Natural killer cell treated with Interleukin-12 subunit alpha and Interleukin-12 subunit beta and Interleukin-15 and Interleukin-18, amount 100 ng/mL, for 72 hours (primary cell): Measurements from ENCODE around the gene MGMT. TPM values are rescaled to one million over a fixed set of nuclear protein-coding genes. Genes with fewer than 3 reads are reported as not detected.

Experiments used
- ATAC-seq, 2 donors: fragments of 150-1000 bp; cut with Tn5 transposase in 1 of 2; sonication (Bioruptor Pico), chemical (Tn5 transposase) in 1 of 2; 2 replicates each; pipeline ENCODE4 v1.10.0; 2021
- DNase-seq: peaks from one replicate; pipeline ENCODE4 v3.0.0; 2022; ENCODE audit warnings: low spot score
- H3K27ac Mint-ChIP-seq, 2 donors: 1 replicate in 1 of 2; 2 replicates in 1 of 2; pipeline ENCODE4 v1.8.0; 2022; ENCODE audit warnings: mixed read lengths in 2 of 2, mild to moderate bottlenecking in 1 of 2, moderate library complexity in 1 of 2
- H3K27me3 Mint-ChIP-seq, 2 donors: 1 replicate in 1 of 2; 2 replicates in 1 of 2; pipeline ENCODE4 v1.8.0; 2022; ENCODE audit warnings: mixed read lengths in 2 of 2
- H3K36me3 Mint-ChIP-seq: one replicate; pipeline ENCODE4 v1.8.0; 2022; ENCODE audit warnings: mixed read lengths
- H3K4me1 Mint-ChIP-seq, 2 donors: 1 replicate in 1 of 2; 2 replicates in 1 of 2; pipeline ENCODE4 v1.8.0; 2022; ENCODE audit warnings: low read depth in 2 of 2, mixed read lengths in 2 of 2, mild to moderate bottlenecking in 1 of 2
- H3K4me3 Mint-ChIP-seq: one replicate; pipeline ENCODE4 v1.8.0; 2022; ENCODE audit warnings: mixed read lengths
- H3K9me3 Mint-ChIP-seq: 2 replicates; pipeline ENCODE4 v1.8.0; 2022; ENCODE audit warnings: mixed read lengths
- total RNA-seq, 2 donors: library from RNA; stranded (reverse); gene quantifications; one replicate each; pipeline ENCODE4 v1.2.3, GENCODE V29; 2022

The MGMT gene
- total RNA-seq, 2 donors from 2014 or later, result 14.3 to 23.6 TPM

DNA sequence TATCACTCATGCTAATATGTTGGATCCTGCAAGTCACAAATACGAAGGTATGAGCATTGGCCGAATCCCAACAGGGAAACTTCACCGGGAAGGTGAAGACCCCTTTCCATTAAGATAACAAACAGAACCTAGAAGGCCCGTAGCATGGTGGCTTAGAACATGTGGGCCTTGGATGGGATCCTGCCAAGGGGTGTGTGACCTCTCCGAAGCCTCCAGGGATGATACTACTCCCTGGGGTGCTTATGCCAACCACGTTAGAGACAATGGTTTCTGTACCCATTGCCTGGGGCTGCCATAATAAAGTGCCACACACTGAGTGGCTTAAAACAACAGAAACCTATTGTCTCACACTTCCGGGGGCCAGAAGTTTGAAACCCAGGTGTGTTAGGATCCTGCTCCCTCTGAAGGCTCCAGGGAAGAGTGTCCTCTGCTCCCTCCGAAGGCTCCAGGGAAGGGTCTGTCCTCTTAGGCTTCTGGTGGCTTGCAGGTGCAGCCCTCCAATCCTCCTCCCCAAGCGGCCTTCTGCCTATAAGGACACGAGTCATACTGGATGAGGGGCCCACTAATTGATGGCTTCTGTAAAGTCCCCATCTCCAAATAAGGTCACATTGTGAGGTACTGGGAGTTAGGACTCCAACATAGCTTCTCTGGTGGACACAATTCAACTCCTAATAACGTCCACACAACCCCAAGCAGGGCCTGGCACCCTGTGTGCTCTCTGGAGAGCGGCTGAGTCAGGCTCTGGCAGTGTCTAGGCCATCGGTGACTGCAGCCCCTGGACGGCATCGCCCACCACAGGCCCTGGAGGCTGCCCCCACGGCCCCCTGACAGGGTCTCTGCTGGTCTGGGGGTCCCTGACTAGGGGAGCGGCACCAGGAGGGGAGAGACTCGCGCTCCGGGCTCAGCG lies 992 bp upstream of the MGMT start:
- Mint-ChIP-seq H3K27ac (no peak overlapping the region), H3K4me1 (peaks cover 7 to 9% of the 10 kb centered on the region in 2 donors), H3K4me3 (peak overlapping the region; percentile 58), H3K36me3 (no peaks in the 10 kb centered on the region), H3K9me3 (no peaks in the 10 kb centered on the region), H3K27me3 (peaks cover 0 to 3% of the 10 kb centered on the region in 2 donors)
- ATAC-seq, result no peak
- no peak for DNase-seq

DNA sequence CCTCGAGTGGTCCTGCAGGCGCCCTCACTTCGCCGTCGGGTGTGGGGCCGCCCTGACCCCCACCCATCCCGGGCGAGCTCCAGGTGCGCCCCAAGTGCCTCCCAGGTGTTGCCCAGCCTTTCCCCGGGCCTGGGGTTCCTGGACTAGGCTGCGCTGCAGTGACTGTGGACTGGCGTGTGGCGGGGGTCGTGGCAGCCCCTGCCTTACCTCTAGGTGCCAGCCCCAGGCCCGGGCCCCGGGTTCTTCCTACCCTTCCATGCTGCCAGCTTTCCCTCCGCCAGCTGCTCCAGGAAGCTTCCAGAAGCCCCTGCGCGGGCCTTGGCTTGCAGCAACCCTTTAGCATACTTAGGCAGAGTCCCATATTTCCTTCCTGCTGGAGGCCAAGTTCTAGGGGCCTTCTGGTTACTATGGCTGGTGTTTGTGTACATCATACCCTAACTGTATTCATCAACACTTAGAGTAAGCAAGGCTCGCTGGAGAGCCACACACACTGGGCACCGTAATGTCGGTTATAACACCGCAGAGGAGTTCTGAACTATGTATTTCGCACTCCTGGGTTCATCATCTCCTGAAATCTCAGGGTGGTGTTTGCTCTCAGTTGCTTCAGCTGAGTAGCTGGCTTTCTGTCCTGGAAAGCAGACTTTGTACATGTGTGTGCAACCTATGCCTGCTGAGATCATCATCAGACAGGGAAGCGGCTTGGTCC lies 471 bp downstream of the MGMT start:
- H3K4me1 Mint-ChIP-seq, result peaks cover 7 to 10% of the 10 kb centered on the region in 2 donors
- peak overlapping the region; percentile 78 for H3K4me3 Mint-ChIP-seq
- DNase-seq (no peak), ATAC-seq (no peak)
- H3K9me3 Mint-ChIP-seq, result no peaks in the 10 kb centered on the region
- H3K27ac Mint-ChIP-seq, result peak overlapping the region; percentile 56 to 77
- H3K27me3 Mint-ChIP-seq, result no peaks in the 10 kb centered on the region
- no peaks in the 10 kb centered on the region for H3K36me3 Mint-ChIP-seq

DNA sequence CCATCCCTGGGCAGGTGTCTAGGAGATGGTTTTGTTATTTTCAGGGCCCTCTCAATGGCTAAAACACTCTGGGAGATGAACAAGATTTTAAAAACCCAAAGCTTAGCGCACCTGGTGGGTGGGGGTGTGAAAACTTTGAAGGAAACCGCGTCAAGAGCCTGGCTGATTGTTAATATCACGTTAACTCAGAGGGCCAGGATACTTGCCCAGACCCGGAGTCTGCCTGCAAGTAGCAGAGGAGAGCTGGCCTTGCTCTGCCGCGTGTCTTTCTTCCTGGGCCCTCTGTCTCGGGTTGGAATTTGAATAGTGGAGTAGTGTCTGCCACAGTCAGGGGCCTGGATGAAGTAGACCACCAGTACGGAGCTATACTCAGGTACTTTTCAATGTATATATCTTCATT lies 1.1 kb downstream of the MGMT start:
- Mint-ChIP-seq H3K9me3 (no peaks in the 10 kb centered on the region), H3K4me1 (peaks cover 7 to 10% of the 10 kb centered on the region in 2 donors), H3K27ac (peak overlapping the region; percentile 56 to 77)

DNA sequence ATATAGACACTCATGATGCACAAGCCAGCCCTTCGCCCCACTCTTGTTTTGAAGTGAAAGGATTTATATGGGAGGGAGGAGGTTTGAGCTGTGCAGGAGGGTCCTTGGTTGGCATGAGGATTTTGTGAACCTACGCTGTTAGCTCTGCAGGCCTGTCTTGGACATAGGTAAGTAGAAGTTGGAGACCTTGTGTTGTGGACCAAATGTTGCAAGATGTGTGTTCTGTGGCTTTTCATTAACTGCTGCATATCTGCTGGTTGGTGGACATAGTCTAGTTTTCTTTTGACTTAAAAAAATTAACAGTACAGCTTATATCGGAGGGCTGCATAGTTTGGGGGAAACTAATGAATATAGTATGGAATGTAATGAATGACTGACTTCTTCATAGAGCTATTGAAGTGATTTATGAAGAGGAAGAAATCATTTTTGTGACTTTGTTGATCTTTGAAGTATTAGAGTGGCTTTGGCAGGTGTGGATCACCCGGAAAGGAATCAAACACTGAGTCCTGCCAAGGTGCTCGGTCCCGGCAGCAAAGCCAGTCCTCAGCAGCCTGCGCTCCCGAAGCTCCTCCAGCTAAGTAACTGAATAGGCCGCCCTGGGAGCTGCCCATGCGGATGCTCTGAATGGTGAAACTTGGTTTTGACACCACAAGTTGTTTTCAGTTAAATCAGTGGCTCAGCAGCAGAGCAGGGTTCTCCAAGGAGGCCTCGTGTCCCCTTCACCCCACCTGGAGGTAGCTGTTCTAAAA lies 3.2 kb downstream of the MGMT start:
- H3K9me3 Mint-ChIP-seq, result no peaks in the 10 kb centered on the region
- H3K27ac Mint-ChIP-seq, result no peak overlapping the region
- H3K36me3 Mint-ChIP-seq, result no peaks in the 10 kb centered on the region
- H3K27me3 Mint-ChIP-seq, result no peaks in the 10 kb centered on the region
- H3K4me1 Mint-ChIP-seq, result peaks cover 7 to 21% of the 10 kb centered on the region in 2 donors
- ATAC-seq (no peak), DNase-seq (no peak)
- H3K4me3 Mint-ChIP-seq, result no peak overlapping the region

More for the DNA sequence above, 1.1 kb downstream of the MGMT start:
- H3K27me3 Mint-ChIP-seq, result no peaks in the 10 kb centered on the region
- no peak for ATAC-seq
- no peak for DNase-seq
- no peaks in the 10 kb centered on the region for H3K36me3 Mint-ChIP-seq
- peak overlapping the region; percentile 78 for H3K4me3 Mint-ChIP-seq

- H3K4me3 Mint-ChIP-seq, result no peak overlapping the region
- H3K27me3 Mint-ChIP-seq, result no peaks in the 10 kb centered on the region
- H3K9me3 Mint-ChIP-seq, result no peaks in the 10 kb centered on the region
- H3K36me3 Mint-ChIP-seq, result no peaks in the 10 kb centered on the region
- DNase-seq, result no peak
- no peak overlapping the region for H3K27ac Mint-ChIP-seq
- peaks cover 7 to 23% of the 10 kb centered on the region in 2 donors for H3K4me1 Mint-ChIP-seq
- ATAC-seq, result no peak
Measured at GRCh38 chr10:129471447-129472175, 4.6 kb downstream of the MGMT start.

GRCh38 chr10:129472696-129473555 lies 5.9 kb downstream of the MGMT start:
- no peaks in the 10 kb centered on the region for H3K36me3 Mint-ChIP-seq

GRCh38 chr10:129474642-129475041 lies 7.6 kb downstream of the MGMT start:
- Mint-ChIP-seq H3K36me3 (no peaks in the 10 kb centered on the region), H3K9me3 (no peaks in the 10 kb centered on the region), H3K27ac (no peak overlapping the region), H3K4me3 (no peak overlapping the region), H3K4me1 (peaks cover 0 to 20% of the 10 kb centered on the region in 2 donors), H3K27me3 (no peaks in the 10 kb centered on the region)
- DNase-seq (no peak), ATAC-seq (no peak)

More at GRCh38 chr10:129472696-129473555, 5.9 kb downstream of the MGMT start:
- Mint-ChIP-seq H3K4me3 (no peak overlapping the region), H3K4me1 (peaks cover 4 to 22% of the 10 kb centered on the region in 2 donors), H3K9me3 (no peaks in the 10 kb centered on the region), H3K27ac (no peak overlapping the region), H3K27me3 (no peaks in the 10 kb centered on the region)
- ATAC-seq (no peak), DNase-seq (no peak)

DNA sequence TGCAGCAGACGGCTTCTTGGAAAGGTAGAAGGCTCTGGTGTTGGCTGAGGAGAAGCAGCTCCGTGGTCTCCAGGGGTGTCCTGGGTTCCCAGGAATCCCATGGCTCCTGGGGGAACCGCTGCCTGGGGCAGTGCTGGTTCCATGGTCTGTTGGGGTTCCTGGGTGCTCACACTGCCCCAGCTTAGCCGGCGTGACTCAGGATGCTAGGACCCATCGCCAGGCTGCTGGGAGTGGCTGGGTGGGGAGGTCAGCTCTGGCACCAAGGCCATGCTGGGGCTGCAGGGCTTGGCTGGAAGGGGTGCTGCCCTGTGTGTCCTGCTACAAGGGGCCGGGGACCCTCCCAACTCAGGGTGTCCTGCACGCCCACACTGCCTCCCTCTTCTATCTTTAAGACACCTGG lies 9.4 kb downstream of the MGMT start:
- Mint-ChIP-seq H3K27me3 (no peaks in the 10 kb centered on the region), H3K4me3 (no peak overlapping the region), H3K9me3 (no peaks in the 10 kb centered on the region), H3K27ac (no peak overlapping the region), H3K36me3 (peaks cover 5% of the 10 kb centered on the region), H3K4me1 (peaks cover 0 to 17% of the 10 kb centered on the region in 2 donors)
- ATAC-seq (peak; percentile 11 to 31), DNase-seq (no peak)

- H3K9me3 Mint-ChIP-seq, result no peaks in the 10 kb centered on the region
- ATAC-seq (peak in 1 of 2 donors; percentile 57), DNase-seq (no peak)
- peaks cover 0 to 20% of the 10 kb centered on the region in 2 donors for H3K4me1 Mint-ChIP-seq
- no peak overlapping the region for H3K27ac Mint-ChIP-seq
- no peak overlapping the region for H3K4me3 Mint-ChIP-seq
- H3K36me3 Mint-ChIP-seq, result peaks cover 12% of the 10 kb centered on the region
- no peaks in the 10 kb centered on the region for H3K27me3 Mint-ChIP-seq
Measured at GRCh38 chr10:129477051-129477450, 10.0 kb downstream of the MGMT start.

- ATAC-seq (no peak), DNase-seq (no peak)
- no peak overlapping the region for H3K4me3 Mint-ChIP-seq
- H3K9me3 Mint-ChIP-seq, result peaks cover 13% of the 10 kb centered on the region
- H3K27ac Mint-ChIP-seq, result no peak overlapping the region
- peaks cover 44% of the 10 kb centered on the region for H3K36me3 Mint-ChIP-seq
- H3K4me1 Mint-ChIP-seq, result peaks cover 0 to 7% of the 10 kb centered on the region in 2 donors
- H3K27me3 Mint-ChIP-seq, result no peaks in the 10 kb centered on the region
Measured at GRCh38 chr10:129481641-129482040, 14.6 kb downstream of the MGMT start.

DNA sequence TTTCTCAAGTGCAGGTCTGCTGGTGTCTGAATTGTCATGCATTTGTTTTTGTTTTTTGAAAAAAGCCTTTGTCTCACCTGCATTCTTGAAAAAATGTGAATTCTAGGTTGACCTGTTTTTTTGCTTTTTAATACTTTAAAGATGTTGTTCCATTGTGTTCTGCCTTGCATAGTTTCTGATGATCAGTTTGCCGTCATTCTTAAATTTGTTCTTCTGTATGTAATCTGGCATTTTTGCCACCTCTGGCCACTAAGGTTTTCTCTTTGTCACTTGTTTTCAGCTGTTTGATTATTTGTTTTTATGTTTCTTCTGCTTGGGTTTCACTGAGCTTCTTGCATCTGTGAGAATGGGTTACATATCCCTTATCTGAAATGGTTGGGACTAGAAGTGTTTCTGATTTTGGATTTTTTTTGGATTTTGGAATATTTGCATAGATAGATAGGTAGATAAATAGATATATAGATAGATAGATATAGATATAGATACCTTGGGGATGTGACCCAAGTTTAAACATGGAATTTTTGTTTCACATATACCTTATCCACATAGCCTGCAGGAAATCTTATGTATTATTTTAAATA lies 16.5 kb downstream of the MGMT start:
- no peak overlapping the region for H3K27ac Mint-ChIP-seq
- H3K27me3 Mint-ChIP-seq, result no peaks in the 10 kb centered on the region
- H3K4me3 Mint-ChIP-seq, result no peak overlapping the region
- peaks cover 44% of the 10 kb centered on the region for H3K36me3 Mint-ChIP-seq
- DNase-seq, result no peak
- ATAC-seq, result no peak
- H3K9me3 Mint-ChIP-seq, result peaks cover 13% of the 10 kb centered on the region
- H3K4me1 Mint-ChIP-seq, result peaks cover 0 to 7% of the 10 kb centered on the region in 2 donors

DNA sequence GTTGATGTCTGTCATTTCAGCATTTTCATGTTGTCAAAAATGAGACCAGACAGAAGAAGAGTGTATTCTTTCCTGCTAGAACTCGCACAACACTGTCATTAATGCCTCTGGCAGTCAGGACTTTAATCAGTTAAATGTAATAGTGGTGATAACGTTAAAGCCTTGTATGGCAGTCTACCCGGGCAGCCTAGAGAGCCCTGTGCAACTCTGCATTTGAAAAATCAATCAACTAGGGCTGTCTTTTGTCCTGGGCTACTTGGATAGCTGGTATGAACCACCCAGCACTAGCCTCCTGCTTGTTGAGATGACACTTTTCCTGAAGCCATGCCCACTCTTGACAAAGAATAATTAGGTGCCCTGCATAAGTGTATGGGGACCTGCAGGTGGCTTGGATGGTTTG lies 19.8 kb downstream of the MGMT start:
- H3K36me3 Mint-ChIP-seq, result peaks cover 64% of the 10 kb centered on the region
- H3K9me3 Mint-ChIP-seq, result peaks cover 23% of the 10 kb centered on the region

More for the DNA sequence above, 19.8 kb downstream of the MGMT start:
- DNase-seq, result no peak
- Mint-ChIP-seq H3K4me1 (peaks cover 0 to 5% of the 10 kb centered on the region in 2 donors), H3K27ac (no peak overlapping the region), H3K4me3 (no peak overlapping the region), H3K27me3 (no peaks in the 10 kb centered on the region)
- no peak for ATAC-seq
